Erythroblast (primary cell): Measurements from ENCODE around the gene INTS2.

Experiments
- GATA1 ChIP-seq: IDR thresholded peaks from 2 replicates; pipeline ENCODE4 v1.6.1; 2011; ENCODE audit warnings: low read depth, mild to moderate bottlenecking, control low read depth, low read length, moderate library complexity
- POLR2A ChIP-seq: IDR thresholded peaks from 2 replicates; pipeline ENCODE4 v1.6.1; 2011; ENCODE audit warnings: mild to moderate bottlenecking, low read length

DNA sequence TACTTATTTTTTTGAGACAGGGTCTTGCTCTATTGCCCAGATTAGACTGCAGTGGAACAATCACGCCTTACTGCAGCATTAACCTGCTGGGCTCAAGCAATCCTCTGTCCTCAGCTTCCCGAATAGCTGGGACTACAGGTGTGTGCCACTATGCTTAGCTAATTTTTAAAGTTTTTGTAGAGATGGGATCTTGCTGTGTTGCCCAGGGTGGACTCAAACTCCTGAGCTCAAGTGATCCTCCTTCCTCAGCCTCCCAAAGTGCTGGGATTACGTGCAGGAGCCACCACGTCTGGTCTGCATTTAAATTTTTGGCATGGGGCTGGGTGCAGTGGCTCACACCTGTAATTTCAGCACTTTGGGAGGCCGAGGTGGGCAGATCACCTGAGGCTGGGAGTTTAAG, 41.0 kb upstream of the INTS2 start:
- no peak for TF ChIP-seq POLR2A
- TF ChIP-seq GATA1 = no peak
